Loucy (cell line): Measurements from ENCODE around the gene SRBD1.

Source experiments
- CTCF ChIP-seq: fragments of 200-600 bp; sonication (generic); conservative IDR thresholded peaks from 2 replicates; pipeline ENCODE4 v1.5.1; 2014; ENCODE audit warnings: mild to moderate bottlenecking, antibody characterized with exemption, low read length
- EZH2phosphoT487 ChIP-seq: fragments of 200-600 bp; IDR thresholded peaks from 2 replicates; pipeline ENCODE4 v1.6.1; 2018; ENCODE audit warnings: antibody characterized with exemption, mild to moderate bottlenecking, moderate library complexity, borderline replicate concordance

GRCh38 chr2:45648636-45649035 lies 37.6 kb upstream of the SRBD1 start:
- TF ChIP-seq CTCF (no peak), EZH2phosphoT487 (no peak)
